ENCODE results near the gene WASL. TPM values are rescaled to one million over a fixed set of nuclear protein-coding genes. Genes with fewer than 3 reads are reported as not detected.

WASL gene
- total RNA-seq, 2 experiments from 2014 or later: 5.8 to 5.9 TPM

GRCh38 chr7:123695944-123696677 is 52.7 kb downstream of the WASL start:
- TF ChIP-seq CTCF (IDR thresholded peaks at IDR 0.05): no peak
- no peak for DNase-seq
- no peak overlapping the region for H3K4me3 Mint-ChIP-seq
- no peak for ATAC-seq
- POLR2A ChIA-PET: no interaction called here
- CTCF ChIA-PET: no interaction called here
- no peaks in the 10 kb centered on the region for H3K9me3 Mint-ChIP-seq
- H3K4me1 Mint-ChIP-seq (ENCODE audit: low read depth): no peaks in the 10 kb centered on the region
- H3K36me3 Mint-ChIP-seq (ENCODE audit: low read depth): peaks cover 15% of the 10 kb centered on the region
- H3K27ac Mint-ChIP-seq: no peak overlapping the region
- H3K27me3 Mint-ChIP-seq: no peaks in the 10 kb centered on the region
- intact Hi-C loops (cut with micrococcal nuclease): no loop called here

GRCh38 chr7:123692471-123692877 is 56.3 kb downstream of the WASL start:
- no peak for TF ChIP-seq CTCF (IDR thresholded peaks at IDR 0.05)
- Mint-ChIP-seq H3K4me3 (no peak overlapping the region), H3K27ac (no peak overlapping the region), H3K9me3 (no peaks in the 10 kb centered on the region), H3K27me3 (no peaks in the 10 kb centered on the region), H3K36me3 (ENCODE audit: low read depth) (peaks cover 18% of the 10 kb centered on the region), H3K4me1 (ENCODE audit: low read depth) (no peaks in the 10 kb centered on the region)
- DNase-seq (no peak), ATAC-seq (no peak)
- ChIA-PET POLR2A (no interaction called here), CTCF (interaction anchor here (1.1 to 3.6 kb wide), 2 partner anchors 9 to 176 kb away, joined by 3 to 25 read pairs; no protein-coding TSS in a partner anchor)
- intact Hi-C loops (cut with micrococcal nuclease): no loop called here

GRCh38 chr7:123690550-123690949 is 58.3 kb downstream of the WASL start:
- H3K4me3 Mint-ChIP-seq: no peak overlapping the region
- no peaks in the 10 kb centered on the region for H3K4me1 Mint-ChIP-seq (ENCODE audit: low read depth)
- ChIA-PET POLR2A (interaction anchor here (1.2 kb wide), 1 partner anchor 58 kb away, joined by 3 read pairs; the partner anchor contains the start of gene WASL), CTCF (interaction anchor here (3.6 kb wide), 1 partner anchor 11 kb away, joined by 25 read pairs; no protein-coding TSS in a partner anchor)
- no peak overlapping the region for H3K27ac Mint-ChIP-seq
- H3K9me3 Mint-ChIP-seq: no peaks in the 10 kb centered on the region
- intact Hi-C loops (cut with micrococcal nuclease): no loop called here
- no peak for ATAC-seq
- peaks cover 14% of the 10 kb centered on the region for H3K36me3 Mint-ChIP-seq (ENCODE audit: low read depth)
- no peaks in the 10 kb centered on the region for H3K27me3 Mint-ChIP-seq
- TF ChIP-seq CTCF (IDR thresholded peaks at IDR 0.05): no peak
- DNase-seq: no peak

- H3K27ac Mint-ChIP-seq: no peak overlapping the region
- ATAC-seq (no peak), DNase-seq (no peak)
- H3K4me1 Mint-ChIP-seq (ENCODE audit: low read depth): no peaks in the 10 kb centered on the region
- H3K36me3 Mint-ChIP-seq (ENCODE audit: low read depth): peaks cover 9% of the 10 kb centered on the region
- H3K9me3 Mint-ChIP-seq: no peaks in the 10 kb centered on the region
- no peak overlapping the region for H3K4me3 Mint-ChIP-seq
- POLR2A ChIA-PET: interaction anchor here (0.7 to 1.2 kb wide), 2 partner anchors 10 to 59 kb away, joined by 3 to 4 read pairs; partner anchors contain the start of gene WASL
- intact Hi-C loops (cut with micrococcal nuclease): no loop called here
- H3K27me3 Mint-ChIP-seq: no peaks in the 10 kb centered on the region
- no peak for TF ChIP-seq CTCF (IDR thresholded peaks at IDR 0.05)
- CTCF ChIA-PET: no interaction called here
Observed at GRCh38 chr7:123689250-123689649, 59.6 kb downstream of the WASL start.

- POLR2A ChIA-PET: interaction anchor here (0.6 kb wide), 1 partner anchor 83 kb away, joined by 3 read pairs; no protein-coding TSS in a partner anchor
- CTCF ChIA-PET: no interaction called here
- Mint-ChIP-seq H3K4me3 (no peak overlapping the region), H3K9me3 (no peaks in the 10 kb centered on the region), H3K36me3 (ENCODE audit: low read depth) (peaks cover 9% of the 10 kb centered on the region), H3K27ac (no peak overlapping the region), H3K4me1 (ENCODE audit: low read depth) (no peaks in the 10 kb centered on the region), H3K27me3 (no peaks in the 10 kb centered on the region)
- no peak for ATAC-seq
- no peak for TF ChIP-seq CTCF (IDR thresholded peaks at IDR 0.05)
- intact Hi-C loops (cut with micrococcal nuclease): no loop called here
- DNase-seq: no peak
Observed at GRCh38 chr7:123687727-123688126, 61.1 kb downstream of the WASL start.

All from activated CD8-positive, alpha-beta T cell treated with anti-CD3 and anti-CD28 coated beads for 36 hours (primary cell).